ENCODE data around the gene RIN3.

Gene RIN3

GRCh38 chr14:92687681-92688433, 174.3 kb downstream of the RIN3 start:
- DNase-seq (ENCODE audit: low spot score) = no peak

- no peak for DNase-seq (ENCODE audit: low spot score)
Observed at GRCh38 chr14:92688434-92689375, 175.1 kb downstream of the RIN3 start.

GRCh38 chr14:92690171-92691011, 176.8 kb downstream of the RIN3 start:
- DNase-seq (ENCODE audit: low spot score) = peak; percentile 41

- DNase-seq (ENCODE audit: low spot score) = no peak
Observed at GRCh38 chr14:92692822-92693226, 179.2 kb downstream of the RIN3 start.

- no peak for DNase-seq (ENCODE audit: low spot score)
Observed at GRCh38 chr14:92693998-92694795, 180.6 kb downstream of the RIN3 start.

- no peak for DNase-seq (ENCODE audit: low spot score)
Observed at GRCh38 chr14:92694807-92695206, 181.2 kb downstream of the RIN3 start.

- no peak for DNase-seq (ENCODE audit: low spot score)
Observed at GRCh38 chr14:92695562-92695961, 182.0 kb downstream of the RIN3 start.

- no peak for DNase-seq (ENCODE audit: low spot score)
Observed at GRCh38 chr14:92696366-92696765, 182.8 kb downstream of the RIN3 start.

GRCh38 chr14:92698393-92698792, 184.8 kb downstream of the RIN3 start:
- no peak for DNase-seq (ENCODE audit: low spot score)

- DNase-seq (ENCODE audit: low spot score) = no peak
Observed at GRCh38 chr14:92701826-92702225, 188.2 kb downstream of the RIN3 start.

- no peak for DNase-seq (ENCODE audit: low spot score)
Observed at GRCh38 chr14:92702441-92702918, 188.9 kb downstream of the RIN3 start.

GRCh38 chr14:92703516-92703915, 189.9 kb downstream of the RIN3 start:
- no peak for DNase-seq (ENCODE audit: low spot score)

- no peak for DNase-seq (ENCODE audit: low spot score)
Observed at GRCh38 chr14:92704036-92704804, 190.6 kb downstream of the RIN3 start.

GRCh38 chr14:92704821-92705220, 191.2 kb downstream of the RIN3 start:
- DNase-seq (ENCODE audit: low spot score) = no peak

- DNase-seq (ENCODE audit: low spot score) = no peak
Observed at GRCh38 chr14:92706386-92706785, 192.8 kb downstream of the RIN3 start.

- no peak for DNase-seq (ENCODE audit: low spot score)
Observed at GRCh38 chr14:92709340-92710000, 195.9 kb downstream of the RIN3 start.

- no peak for DNase-seq (ENCODE audit: low spot score)
Observed at GRCh38 chr14:92710001-92710341, 196.4 kb downstream of the RIN3 start.

- DNase-seq (ENCODE audit: low spot score) = no peak
Observed at GRCh38 chr14:92711976-92712653, 198.5 kb downstream of the RIN3 start.

GRCh38 chr14:92712654-92713051, 199.1 kb downstream of the RIN3 start:
- no peak for DNase-seq (ENCODE audit: low spot score)
